LoVo (cell line): ENCODE results near the gene LRRC7.
"Not testable (repeated sequence)": the region's sequence is repeated elsewhere in the genome, so short reads cannot be mapped to it uniquely, and the experiment has no call there.

Experiments
- DNase-seq: peaks from one replicate; pipeline ENCODE4 v3.0.0-alpha.2; 2016; ENCODE audit warnings: low spot score

Gene LRRC7

DNA sequence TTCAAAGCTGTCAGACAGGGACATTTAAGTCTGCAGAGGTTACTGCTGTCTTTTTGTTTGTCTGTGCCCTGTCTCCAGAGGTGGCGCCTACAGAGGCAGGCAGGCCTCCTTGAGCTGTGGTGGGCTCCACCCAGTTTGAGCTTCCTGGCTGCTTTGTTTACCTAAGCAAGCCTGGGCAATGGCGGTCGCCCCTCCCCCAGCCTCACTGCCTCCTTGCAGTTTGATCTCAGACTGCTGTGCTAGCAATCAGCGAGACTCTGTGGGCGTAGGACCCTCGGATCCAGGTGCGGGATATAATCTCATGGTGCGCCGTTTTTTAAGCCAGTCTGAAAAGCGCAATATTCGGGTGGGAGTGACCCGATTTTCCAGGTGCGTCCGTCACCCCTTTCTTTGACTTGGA, 320.3 kb downstream of the LRRC7 start:
- not testable (repeated sequence) for DNase-seq

DNA sequence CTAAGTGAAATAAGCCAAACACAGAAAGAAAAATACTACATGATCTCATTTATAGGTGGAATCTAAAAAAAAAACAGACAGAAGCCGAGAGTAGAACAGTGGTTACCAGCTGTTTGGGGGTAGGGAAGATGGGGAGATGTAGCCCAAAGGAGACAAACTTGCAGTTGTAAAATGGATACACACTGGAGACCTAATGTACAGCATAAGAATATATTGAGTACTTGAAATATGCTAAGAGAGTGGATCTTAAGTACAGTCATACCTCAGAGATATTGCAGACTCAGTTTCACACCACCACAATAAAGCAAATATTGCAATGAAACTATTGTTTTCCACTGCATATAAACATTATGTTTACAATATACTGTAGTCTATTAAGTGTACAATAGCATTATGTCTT, 320.9 kb downstream of the LRRC7 start:
- DNase-seq = no peak

- no peak for DNase-seq
Observed at GRCh38 chr1:69898403-69898947, 330.8 kb downstream of the LRRC7 start.

- DNase-seq = no peak
Observed at GRCh38 chr1:69911301-69911801, 343.6 kb downstream of the LRRC7 start.

- no peak for DNase-seq
Observed at GRCh38 chr1:69913977-69914376, 346.3 kb downstream of the LRRC7 start.

DNA sequence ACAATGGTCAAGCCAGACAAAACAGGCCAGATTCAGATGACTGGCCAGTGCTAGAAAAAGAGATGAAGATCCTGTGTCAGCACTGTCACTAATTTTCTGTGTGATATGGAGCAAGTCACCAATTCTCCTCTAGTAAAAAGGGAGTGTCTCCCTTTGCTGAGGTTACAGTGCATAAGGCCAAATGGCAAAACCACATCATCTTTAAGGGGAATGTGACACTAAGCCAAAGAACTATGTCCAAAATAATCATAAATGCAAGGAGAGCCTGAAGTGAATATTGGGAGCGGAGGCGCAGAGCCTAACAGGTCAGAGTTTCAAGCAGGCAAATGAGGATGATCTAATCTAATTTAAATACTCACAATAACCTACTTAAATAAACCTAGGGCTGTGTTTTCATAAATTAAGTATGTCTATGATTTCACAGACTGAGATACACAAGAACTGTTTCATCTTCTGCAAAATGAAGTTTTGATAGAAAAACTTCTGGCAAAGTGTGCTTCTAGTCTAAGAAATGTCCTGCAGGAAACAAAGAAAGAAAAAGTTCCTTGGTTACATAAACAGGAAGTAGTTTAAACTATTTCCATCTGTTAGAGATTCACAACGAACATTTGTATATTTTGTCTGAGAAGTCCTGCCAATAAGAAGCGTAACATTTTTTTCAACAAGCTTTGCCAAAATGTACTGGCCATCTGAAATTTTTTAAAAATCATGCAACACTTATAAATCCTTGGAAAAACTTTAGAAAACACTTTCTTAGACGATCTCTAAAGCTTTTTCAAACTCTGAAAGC, 347.4 kb downstream of the LRRC7 start:
- no peak for DNase-seq

- no peak for DNase-seq
Observed at GRCh38 chr1:69919129-69919921, 351.6 kb downstream of the LRRC7 start.

DNA sequence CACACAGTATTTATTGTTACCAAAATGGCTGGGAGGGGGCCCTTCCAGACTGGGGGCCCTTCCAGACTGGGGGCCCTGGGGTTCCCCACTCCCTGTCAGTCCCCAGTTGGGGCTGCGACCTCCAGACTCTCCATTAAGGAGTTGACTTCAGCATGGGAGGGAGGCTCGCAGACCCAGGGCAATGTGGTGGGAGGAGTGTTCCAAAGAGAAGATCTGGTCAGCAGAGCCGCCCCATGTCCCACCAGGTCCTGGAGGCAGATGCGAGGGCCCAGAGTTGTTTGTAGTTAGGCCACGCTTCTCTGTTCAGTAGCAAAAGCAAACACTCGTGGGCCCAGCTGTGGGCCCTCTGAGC, 352.2 kb downstream of the LRRC7 start:
- DNase-seq = no peak

DNA sequence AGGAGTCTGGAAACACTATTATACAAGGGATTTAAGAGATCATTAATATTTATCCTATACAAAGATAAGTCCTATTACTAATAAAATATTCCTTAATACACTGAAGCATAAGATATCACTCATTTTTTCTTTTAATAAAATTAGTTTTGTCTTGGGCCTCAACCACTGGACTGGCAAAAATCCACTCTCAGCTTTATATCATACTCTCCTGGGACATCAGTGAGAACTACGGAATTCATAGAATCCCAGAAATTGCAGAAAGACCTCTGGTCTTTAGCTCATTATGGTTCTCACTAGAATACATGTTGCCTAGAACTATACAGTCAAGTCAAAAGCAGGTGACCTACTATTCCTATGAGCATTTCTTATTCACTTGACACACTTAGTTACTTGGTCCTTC, 352.7 kb downstream of the LRRC7 start:
- DNase-seq = no peak

- DNase-seq = no peak
Observed at GRCh38 chr1:69921486-69921885, 353.8 kb downstream of the LRRC7 start.

GRCh38 chr1:69928234-69928633, 360.5 kb downstream of the LRRC7 start:
- DNase-seq = not testable (repeated sequence)

DNA sequence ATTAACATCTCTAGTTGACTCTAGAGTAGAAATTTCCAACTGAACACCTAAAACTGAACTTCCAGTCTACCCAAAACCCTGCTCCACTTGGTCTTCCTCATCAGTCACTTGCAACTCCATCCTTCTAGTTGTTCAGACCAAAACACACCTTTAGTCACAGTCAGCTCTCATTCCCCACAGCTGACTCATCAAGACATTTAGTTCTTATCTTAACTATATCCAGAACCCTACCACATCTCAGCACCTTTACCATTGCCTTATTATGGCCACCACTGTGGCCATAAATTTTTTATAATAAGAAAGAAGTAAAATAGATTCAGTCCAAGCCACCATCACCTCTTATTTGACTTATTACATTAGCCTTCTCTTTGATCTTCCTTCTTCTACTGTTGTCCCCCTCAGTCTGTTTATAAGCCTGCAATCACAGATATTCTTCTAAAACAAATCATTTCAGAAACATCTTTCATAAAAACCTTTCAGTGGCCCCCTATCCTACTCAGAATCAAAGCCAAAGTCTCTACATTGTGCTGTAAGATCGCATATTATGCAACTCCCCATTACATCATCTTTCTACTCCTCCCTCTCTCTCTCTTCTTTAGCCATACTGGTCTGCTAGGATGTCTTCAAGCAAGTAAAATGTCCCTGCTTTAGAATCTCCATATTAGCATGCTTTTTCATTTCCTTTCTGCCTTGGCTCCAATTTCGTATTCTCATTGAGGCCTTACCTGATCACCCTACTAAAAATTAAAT, 361.8 kb downstream of the LRRC7 start:
- peak; percentile 3 for DNase-seq

DNA sequence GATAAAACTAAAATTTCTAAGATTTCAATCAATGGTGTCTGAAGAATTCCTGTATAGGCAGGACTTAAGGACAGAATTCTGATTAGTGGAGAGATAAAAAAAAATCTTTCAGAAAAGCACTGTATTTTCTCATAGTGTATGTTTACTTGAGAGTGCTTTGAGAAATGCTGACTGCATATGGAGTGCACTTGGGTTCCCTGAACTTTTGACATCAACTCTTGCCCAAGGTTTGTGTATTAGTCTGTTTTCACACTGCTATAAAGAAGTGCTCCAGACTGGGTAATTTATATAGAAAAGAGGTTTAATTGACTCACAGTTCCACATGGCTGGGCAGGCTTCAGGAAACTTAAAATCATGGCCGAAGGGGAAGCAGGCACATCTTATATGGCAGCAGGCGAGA, 362.7 kb downstream of the LRRC7 start:
- no peak for DNase-seq

- no peak for DNase-seq
Observed at GRCh38 chr1:69932760-69933159, 365.0 kb downstream of the LRRC7 start.

- DNase-seq = no peak
Observed at GRCh38 chr1:69940231-69940630, 372.5 kb downstream of the LRRC7 start.

DNA sequence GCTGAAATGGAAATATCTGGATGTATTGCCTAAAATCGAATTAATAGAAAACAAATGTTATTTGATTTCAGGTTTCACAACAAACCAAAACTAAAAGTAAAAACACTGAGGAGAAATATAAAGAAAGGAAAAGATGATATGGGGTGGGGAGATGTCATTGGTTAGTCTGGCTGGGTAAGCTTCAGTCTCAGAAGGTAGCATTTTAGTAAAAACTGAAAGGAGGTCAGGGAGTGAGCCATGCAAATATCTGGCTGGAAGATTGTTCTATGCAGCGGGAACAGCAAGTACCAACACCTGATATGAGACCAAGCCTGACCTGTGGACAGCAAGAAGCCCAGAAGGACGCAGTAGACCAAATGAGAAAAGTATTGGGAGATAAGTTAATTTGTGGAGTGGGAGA, 373.1 kb downstream of the LRRC7 start:
- no peak for DNase-seq

DNA sequence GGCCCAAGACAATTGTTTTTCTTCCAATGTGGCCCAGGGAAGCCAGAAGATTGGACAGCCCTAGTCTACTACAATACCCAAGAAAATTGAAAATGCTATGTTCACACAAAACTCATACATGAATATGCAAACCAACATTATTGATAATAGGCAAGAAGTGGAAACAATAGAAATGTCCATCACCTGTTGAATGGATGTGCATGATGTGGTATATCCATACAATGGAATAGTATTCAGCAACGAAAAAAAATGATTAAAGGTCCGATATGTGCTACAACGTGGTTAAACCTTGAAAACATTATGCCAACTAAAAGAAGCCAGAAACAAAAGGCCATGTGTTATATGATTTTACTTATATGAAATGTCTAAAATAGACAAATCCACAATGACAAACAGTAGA, 375.3 kb downstream of the LRRC7 start:
- no peak for DNase-seq

- no peak for DNase-seq
Observed at GRCh38 chr1:69946935-69947334, 379.2 kb downstream of the LRRC7 start.

DNA sequence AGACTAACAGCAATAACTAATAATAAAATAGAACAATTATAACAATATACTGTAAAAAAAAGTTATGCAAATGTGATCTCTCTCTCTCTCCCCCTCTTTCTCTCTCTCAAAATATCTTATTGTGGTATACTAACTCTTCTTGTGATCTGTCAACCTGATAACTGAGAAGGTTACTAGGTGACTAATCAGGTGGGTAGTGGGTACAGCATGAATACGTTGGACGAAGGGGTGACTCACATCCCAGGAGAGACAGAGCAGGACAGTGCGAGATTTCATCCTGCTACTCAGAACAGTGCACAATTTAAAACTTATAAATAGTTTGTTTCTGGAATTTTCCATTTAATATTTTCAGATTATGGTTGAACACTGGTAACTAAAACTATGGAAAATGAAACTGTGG, 380.1 kb downstream of the LRRC7 start:
- DNase-seq = no peak

- DNase-seq = no peak
Observed at GRCh38 chr1:69952676-69953075, 385.0 kb downstream of the LRRC7 start.

- DNase-seq = not testable (repeated sequence)
Observed at GRCh38 chr1:69962452-69962851, 394.7 kb downstream of the LRRC7 start.

- peak; percentile 32 for DNase-seq
Observed at GRCh38 chr1:69967245-69967766, 399.6 kb downstream of the LRRC7 start.
